ENCODE data around the gene PGGHG. TPM values are rescaled to one million over a fixed set of nuclear protein-coding genes. Genes with fewer than 3 reads are reported as not detected.
"Not testable (repeated sequence)": the region's sequence is repeated elsewhere in the genome, so short reads cannot be mapped to it uniquely, and the experiment has no call there.

Gene PGGHG
- total and polyA plus RNA-seq, 10 donors, result 53.4 to 250 (median 131) TPM

GRCh38 chr11:332651-333480 is 43.9 kb downstream of the PGGHG start:
- Histone ChIP-seq H3K4me1 (peaks cover 24 to 78% (median 59%) of the 10 kb centered on the region in 6 donors), H3K36me3 (peaks cover 0 to 19% (median 0%) of the 10 kb centered on the region in 6 donors), H3K27me3 (replicated peaks in 1 of 7) (no peaks in the 10 kb centered on the region), H3K9me3 (no peaks in the 10 kb centered on the region), H3K4me3 (no peak overlapping the region), H3K27ac (no peak overlapping the region)
- intact Hi-C loops (cut with DNase I; ENCODE audit: low total_unique reads), result no loop called here
- no peak for DNase-seq
- TF ChIP-seq POLR2AphosphoS5 (IDR thresholded peaks at IDR 0.05) (no peak), POLR2A (IDR thresholded peaks at IDR 0.05) (no peak), CTCF (IDR thresholded peaks at IDR 0.05 in 8 of 11, conservative IDR thresholded peaks at IDR 0.05 in 3 of 11) (no peak)
- WGBS, 5 donors, result 78 to 80% (median 79%) methylated on average over 22 to 23 of the region's 23 CpGs

GRCh38 chr11:333616-334263 is 44.8 kb downstream of the PGGHG start:
- Histone ChIP-seq H3K36me3 (peaks cover 0 to 19% (median 0%) of the 10 kb centered on the region in 6 donors), H3K27ac (peak overlapping the region in 3 of 8 donors; percentile 17 to 75 (median 74)), H3K4me1 (peaks cover 21 to 69% (median 51%) of the 10 kb centered on the region in 6 donors)
- DNase-seq, result peak; percentile 38
- 83 to 94% (median 89%) methylated on average over 17 of the region's 17 CpGs for WGBS, 5 donors
- H3K9me3 ChIP-seq; H3K27me3 ChIP-seq (replicated peaks in 1 of 7); H3K4me3 ChIP-seq; intact Hi-C loops (cut with DNase I; ENCODE audit: low total_unique reads): not testable (repeated sequence)

- Histone ChIP-seq H3K4me3 (no peak overlapping the region), H3K36me3 (peaks cover 0 to 19% (median 0%) of the 10 kb centered on the region in 6 donors), H3K27me3 (replicated peaks in 1 of 7) (no peaks in the 10 kb centered on the region), H3K9me3 (no peaks in the 10 kb centered on the region), H3K4me1 (peaks cover 20 to 63% (median 44%) of the 10 kb centered on the region in 6 donors), H3K27ac (peak overlapping the region in 4 of 8 donors; percentile 74 to 75 (median 74))
- peak; percentile 36 for DNase-seq
- intact Hi-C loops (cut with DNase I; ENCODE audit: low total_unique reads), result no loop called here
- 84 to 90% (median 86%) methylated on average over 25 of the region's 25 CpGs for WGBS, 5 donors
- TF ChIP-seq CTCF (IDR thresholded peaks at IDR 0.05 in 8 of 11, conservative IDR thresholded peaks at IDR 0.05 in 3 of 11), result no peak
- no peak for TF ChIP-seq POLR2A (IDR thresholded peaks at IDR 0.05)
- no peak for TF ChIP-seq POLR2AphosphoS5 (IDR thresholded peaks at IDR 0.05)
Observed at GRCh38 chr11:334264-334994, 45.5 kb downstream of the PGGHG start.

GRCh38 chr11:335779-336658 is 47.1 kb downstream of the PGGHG start:
- DNase-seq, result peak; percentile 79
- peaks cover 11 to 56% (median 32%) of the 10 kb centered on the region in 6 donors for H3K4me1 ChIP-seq
- intact Hi-C loops (cut with DNase I; ENCODE audit: low total_unique reads), result no loop called here

More at GRCh38 chr11:335779-336658, 47.1 kb downstream of the PGGHG start:
- Histone ChIP-seq H3K27me3 (replicated peaks in 1 of 7) (no peaks in the 10 kb centered on the region), H3K4me3 (no peak overlapping the region), H3K27ac (peak overlapping the region; percentile 27 to 80 (median 74)), H3K36me3 (peaks cover 0 to 8% (median 0%) of the 10 kb centered on the region in 6 donors), H3K9me3 (no peaks in the 10 kb centered on the region)
- TF ChIP-seq POLR2AphosphoS5 (IDR thresholded peaks at IDR 0.05) (peak; percentile 51 to 84 (median 78)), CTCF (IDR thresholded peaks at IDR 0.05 in 8 of 11, conservative IDR thresholded peaks at IDR 0.05 in 3 of 11) (no peak)
- 30 to 47% (median 37%) methylated on average over 15 of the region's 15 CpGs for whole genome bisulfite sequencing, 5 donors

Data from spleen (tissue), 11 donors.